Neural progenitor cell (in vitro differentiated cells): ENCODE results near the gene FITM2.

ENCODE experiments used
- EZH2 ChIP-seq: fragments of 200-600 bp; sonication (generic); IDR thresholded peaks from 2 replicates; pipeline ENCODE4 v1.6.1; 2017; ENCODE audit warnings: antibody characterized with exemption, mild to moderate bottlenecking, moderate library complexity
- EZH2phosphoT487 ChIP-seq: fragments of 200-600 bp; sonication (generic); IDR thresholded peaks from 2 replicates; pipeline ENCODE4 v1.6.1; 2017; ENCODE audit warnings: antibody characterized with exemption
- TF ChIP-seq, protein P1 (sequence below): fragments of 200-600 bp; sonication (generic); IDR thresholded peaks from 2 replicates; pipeline ENCODE4 v1.5.1; 2017; ENCODE audit warnings: antibody characterized with exemption, mild to moderate bottlenecking

DNA sequence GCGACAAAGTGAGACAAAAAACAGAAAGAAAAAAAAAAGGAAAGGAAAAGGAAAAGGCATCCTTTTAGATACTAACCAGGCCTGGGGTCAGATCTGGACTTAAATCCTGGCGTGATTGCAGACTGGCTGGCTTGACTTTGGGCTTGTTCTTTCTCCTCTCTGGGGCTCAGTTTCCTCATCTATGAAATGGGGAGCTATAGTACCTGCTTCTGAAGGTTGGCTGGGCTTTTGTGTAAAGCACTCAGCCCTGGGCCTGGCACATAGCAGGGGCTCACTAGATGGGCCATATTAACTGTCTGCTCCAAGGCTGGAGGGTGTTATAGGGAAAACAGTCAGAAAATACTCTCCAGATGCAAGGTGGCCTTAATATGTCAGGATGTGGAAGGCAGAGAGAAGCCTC, 24.7 kb upstream of the FITM2 start:
- TF ChIP-seq EZH2 (no peak), EZH2phosphoT487 (no peak)
- TF ChIP-seq, protein P1, sequence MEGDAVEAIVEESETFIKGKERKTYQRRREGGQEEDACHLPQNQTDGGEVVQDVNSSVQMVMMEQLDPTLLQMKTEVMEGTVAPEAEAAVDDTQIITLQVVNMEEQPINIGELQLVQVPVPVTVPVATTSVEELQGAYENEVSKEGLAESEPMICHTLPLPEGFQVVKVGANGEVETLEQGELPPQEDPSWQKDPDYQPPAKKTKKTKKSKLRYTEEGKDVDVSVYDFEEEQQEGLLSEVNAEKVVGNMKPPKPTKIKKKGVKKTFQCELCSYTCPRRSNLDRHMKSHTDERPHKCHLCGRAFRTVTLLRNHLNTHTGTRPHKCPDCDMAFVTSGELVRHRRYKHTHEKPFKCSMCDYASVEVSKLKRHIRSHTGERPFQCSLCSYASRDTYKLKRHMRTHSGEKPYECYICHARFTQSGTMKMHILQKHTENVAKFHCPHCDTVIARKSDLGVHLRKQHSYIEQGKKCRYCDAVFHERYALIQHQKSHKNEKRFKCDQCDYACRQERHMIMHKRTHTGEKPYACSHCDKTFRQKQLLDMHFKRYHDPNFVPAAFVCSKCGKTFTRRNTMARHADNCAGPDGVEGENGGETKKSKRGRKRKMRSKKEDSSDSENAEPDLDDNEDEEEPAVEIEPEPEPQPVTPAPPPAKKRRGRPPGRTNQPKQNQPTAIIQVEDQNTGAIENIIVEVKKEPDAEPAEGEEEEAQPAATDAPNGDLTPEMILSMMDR, result no peak
